Stimulated activated CD4-positive, alpha-beta T cell treated with anti-CD3 and anti-CD28 coated beads, Interleukin-1b, Interleukin-23, amount 100 ng/mL, for 24 hours (primary cell): ENCODE measurements around the gene SUFU.
A peak's percentile ranks its signal among the peaks of the same experiment; 100 is the strongest.

Source experiments
- DNase-seq, 4 experiments: peaks; one replicate each; pipeline ENCODE4 v3.0.0-alpha.2; 2020; ENCODE audit warnings: low read depth in 4 of 4, low spot score in 1 of 4

The SUFU gene

DNA sequence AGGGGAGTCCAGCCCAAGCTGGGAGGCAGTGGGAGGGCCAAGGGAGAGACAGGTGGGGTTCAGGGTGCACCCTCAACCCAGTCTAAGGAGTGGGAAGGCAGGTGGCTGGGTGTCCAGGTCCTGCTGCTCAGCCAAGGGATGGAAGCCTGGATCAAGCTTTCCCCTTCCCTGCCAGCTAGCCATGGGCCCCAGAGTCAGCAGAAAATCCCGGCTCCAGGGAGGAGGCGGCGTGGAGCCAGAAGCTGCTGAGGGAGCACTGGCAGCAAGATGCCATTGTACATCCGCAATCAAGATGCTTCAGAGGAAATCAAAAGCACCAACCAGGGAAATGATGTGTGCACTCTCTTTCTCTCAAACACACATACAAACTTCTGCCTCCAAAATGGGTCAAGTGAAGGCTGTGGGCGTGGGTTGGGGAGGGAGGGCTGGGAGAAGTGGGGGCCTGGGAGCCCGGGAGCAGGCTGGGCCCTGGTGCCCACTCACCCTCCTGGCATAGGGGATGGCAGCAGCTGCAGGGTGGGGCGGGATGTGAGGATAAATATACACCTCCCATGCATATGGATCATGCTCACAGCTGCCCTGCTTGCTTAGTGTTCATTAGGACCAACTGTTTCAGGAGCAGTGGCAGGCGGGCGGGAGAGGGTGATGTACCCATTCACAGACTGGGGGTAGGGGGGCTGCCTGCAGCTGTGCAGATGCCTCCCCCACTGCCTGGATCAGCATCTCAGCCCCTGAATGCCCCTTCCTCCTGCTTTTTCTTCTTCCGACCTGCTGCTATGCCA, 164.7 kb downstream of the SUFU start:
- no peak for DNase-seq

DNA sequence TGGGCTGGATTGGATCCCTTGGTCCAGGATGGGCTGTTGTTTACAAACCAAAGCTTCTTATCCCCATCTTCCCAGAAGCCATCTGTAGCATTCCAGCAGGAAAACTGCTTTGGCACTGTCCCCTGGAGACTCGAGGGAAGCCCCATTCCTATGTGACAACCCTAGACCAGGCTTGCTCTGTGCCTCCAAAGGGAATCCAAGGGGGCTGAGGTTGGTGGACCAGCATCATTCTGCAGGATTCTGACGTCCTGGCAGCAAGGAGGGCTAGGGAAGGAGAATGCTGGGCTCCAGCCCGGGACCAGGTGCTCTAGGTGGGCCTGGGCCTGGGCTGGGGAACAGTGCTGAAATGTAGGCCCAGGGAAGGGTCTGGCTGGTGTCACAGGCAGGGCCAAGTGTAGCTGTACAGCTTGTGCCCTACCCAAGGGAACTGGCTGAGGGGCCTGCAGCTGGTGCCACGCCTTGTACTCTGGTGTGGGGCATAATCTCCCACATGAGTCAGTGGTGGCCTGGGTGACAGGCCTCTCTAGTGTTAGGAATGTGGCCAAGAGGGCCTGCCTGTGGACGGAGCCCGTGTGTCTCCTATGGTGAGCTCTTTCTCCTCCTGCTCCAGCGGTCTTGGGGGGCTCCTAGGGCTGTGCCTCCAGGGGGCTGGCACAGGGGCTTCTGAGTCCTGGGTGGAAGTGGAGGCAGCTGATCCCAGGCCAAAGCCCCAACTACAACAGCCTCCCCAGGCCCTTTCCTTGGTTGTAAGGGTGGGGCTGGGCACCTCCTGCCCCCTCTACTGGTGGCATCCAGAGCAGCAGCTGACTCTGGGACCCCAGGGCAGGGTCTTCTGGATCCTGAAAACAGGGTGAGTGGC, 165.7 kb downstream of the SUFU start:
- DNase-seq: no peak

DNA sequence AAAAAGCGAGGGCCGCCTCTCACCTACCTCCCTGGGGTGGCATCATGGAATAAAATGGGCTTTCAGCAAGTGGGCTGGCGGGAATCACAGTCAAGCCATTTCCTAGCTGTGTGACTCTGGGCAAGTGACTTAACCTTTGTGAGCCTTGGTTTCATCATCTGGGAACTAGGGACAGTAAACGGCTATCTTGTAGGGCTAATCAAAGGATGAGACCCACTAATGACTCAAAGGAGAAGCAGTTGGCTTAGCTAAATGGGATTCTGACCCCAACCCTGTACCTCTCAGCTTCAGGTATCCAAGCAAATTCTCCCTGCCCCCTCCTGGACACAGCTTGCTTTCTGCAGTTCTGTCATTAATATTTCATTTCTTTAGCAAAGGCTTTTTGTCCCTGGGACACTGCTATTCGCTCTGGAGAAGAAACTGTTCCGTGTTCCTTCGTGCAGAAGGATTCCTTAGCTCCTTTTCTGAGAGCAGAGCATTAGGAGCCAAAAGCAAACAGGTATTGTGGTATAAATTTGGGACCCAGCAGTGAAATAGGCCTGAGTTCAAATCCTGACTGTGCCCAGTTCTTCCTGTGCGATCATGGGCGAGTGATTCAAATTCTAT, 166.4 kb downstream of the SUFU start:
- DNase-seq: no peak

DNA sequence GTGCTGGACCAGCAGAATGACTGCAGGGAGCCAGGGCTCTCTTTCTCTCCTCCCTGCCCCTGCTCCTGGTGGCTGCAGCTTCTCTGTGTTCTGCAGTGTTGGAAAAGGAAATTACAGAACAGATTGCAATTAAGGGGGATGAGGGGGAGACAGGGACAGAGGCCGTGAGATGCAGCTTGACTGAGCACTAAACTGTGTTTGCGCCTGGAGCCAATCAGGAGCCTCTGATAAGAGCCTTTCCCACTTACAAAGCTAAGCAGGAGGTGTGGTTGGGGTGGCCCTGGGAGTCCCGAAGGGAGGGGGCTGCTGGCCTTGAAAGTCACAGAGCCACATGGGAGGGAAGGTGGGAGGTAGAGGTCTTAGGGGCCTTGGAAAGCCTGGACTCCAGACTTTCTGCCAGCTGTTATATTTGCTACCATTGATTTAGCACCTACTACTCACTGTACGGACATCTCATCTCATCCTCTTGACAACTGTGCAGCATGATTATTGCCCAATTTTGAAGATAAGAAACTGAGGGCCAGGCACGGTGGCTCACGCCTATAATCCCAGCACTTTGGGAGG, 167.2 kb downstream of the SUFU start:
- DNase-seq: no peak

DNA sequence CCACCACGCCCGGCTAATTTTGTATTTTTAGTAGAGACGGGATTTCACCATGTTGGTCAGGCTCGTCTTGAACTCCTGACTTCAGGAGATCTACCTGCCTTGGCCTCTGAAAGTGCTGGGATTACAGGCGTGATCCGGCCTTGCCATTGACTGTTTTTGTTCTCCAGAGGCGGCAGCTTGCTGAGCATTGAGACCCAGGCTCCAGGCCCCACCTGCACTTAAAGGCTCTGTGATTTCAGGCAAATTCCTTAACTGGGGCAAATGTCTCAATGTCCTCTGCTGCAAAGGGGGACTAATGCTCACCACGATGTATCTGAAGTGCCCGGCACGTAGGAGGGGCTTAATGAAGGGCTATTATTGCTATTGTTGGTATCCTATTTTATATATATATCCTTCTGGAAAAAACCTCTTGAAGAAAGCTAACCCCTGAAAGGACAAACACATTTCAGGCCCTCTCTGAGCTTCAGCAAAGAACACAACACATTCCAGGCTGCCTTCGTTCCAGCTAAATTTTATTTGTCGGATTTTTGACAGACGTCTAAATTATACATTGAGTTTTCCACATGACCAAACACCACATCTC, 169.6 kb downstream of the SUFU start:
- no peak for DNase-seq

DNA sequence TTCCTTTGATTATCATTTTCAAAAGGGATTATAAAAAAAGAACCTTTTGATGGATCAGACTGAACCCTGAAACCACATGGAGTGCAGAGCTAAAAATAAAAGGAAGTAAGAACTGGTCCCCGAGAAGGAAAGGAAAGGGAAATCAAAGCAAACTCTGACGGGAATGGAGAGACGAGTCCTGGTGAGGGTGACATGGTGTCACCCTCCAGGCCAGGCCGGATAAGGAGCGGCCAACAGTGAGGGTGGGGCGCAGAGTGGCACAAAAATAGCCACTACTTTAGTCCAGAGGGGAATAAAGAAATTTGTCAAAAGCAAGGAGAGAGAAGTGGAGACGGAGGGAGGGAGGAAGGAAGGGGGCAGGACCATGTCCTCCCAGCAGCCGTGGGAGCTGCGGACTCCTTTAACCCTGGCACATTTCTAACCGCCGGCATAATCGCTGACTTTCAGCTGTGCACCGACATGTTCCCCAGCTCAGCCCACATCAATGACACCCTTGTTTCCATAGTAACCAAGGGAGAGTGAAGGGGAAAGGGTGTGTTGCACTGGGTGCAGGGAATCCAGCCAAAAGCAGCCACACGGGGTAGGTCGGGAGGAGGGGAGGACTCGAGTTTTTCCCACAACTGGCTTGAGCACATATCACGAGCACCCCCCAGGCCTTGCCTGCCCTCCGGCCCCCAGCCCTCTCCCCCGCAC, 170.2 kb downstream of the SUFU start:
- peak in 3 of 4 experiments; percentile 30 to 46 (median 42) for DNase-seq

DNA sequence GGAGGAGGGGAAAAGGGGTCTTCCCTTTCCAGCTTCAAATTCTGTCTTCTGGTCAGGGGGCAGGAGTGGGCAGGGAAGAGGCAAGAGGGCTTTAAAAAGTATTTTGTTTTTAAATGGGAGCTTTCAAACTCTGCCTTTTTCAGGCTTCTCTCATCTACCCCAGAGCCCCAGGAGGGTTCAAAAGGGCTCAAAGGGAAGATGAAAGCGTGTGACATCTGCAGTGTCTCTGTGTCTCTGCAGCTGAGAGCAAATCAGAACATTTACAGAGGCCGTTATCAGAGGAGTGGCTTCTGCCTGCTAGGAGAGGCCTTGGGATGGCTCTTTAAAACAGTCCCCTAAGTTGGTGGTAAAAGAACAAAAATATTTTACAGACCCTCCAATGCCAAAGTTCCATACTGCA, 170.8 kb downstream of the SUFU start:
- no peak for DNase-seq

DNA sequence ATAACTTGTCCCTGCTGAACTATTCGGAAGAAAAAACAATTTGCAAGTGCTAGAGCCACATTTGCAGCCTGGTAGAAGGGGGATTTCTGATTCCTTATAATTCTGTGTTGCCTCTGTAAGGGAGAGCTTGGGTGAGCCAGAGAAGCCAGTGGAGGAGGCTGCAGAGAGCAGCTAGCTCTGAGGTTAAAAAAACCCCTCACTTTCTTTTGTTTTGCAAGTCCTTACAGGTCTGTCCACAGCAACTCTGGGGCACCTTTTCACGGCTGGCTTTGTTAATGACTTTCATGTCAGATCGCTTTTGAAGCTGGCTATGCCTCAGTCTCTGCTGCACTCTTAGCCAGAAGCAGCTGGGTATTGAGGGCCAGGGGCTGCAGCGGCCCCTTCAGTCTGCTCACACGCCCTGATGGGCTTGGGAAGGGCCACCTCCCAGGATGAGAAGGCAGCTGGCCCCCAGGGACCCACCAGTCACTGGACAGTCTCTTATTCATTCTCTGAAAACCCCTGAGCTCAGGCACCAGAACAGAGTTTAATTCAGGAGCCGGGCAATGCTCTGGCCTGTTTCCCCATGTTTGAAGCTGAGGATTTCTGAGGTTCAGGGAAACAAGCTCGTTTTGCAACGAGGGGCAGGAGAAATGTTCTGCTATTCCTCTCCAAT, 171.4 kb downstream of the SUFU start:
- DNase-seq: no peak

DNA sequence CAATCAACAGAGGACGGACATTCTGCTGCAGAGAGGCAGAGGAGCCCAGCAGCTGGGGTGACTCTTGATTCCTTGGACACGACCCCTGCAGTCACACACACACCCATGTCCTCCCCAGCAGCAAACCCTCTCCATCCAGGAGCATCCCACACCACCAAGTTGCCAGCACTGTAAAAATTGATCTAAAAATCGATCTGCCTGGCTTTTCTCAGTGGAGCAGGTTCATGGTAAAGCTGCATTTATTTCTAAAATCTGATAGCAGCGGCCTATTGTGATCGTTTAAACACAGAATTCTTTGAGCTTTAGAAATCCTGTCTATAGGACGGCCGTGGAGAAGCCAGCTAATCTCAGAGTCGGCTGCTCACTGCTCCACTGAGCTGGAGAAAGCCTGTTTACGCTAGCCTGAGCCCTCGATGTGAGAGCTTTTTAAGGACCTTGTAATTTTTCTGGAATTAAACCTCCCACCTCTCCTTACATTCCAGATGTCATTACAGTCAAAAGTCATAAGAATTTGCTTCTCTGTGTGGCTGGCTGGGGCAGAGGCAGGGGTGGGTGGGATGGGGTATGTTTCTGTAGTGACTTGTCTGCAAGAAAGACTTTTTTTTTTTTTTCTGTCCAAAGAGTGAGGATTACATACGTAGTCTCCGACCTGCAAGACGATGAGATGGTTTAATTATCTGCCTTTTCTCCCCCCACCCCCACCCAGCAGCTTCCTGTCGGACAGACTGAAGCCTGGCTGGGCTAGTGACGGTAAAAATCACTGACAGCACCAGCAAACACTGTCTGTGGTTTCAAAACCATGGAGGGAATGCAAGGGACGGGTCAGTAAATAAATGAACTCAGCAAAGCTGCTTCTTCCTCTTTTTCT, 172.1 kb downstream of the SUFU start:
- no peak for DNase-seq

DNA sequence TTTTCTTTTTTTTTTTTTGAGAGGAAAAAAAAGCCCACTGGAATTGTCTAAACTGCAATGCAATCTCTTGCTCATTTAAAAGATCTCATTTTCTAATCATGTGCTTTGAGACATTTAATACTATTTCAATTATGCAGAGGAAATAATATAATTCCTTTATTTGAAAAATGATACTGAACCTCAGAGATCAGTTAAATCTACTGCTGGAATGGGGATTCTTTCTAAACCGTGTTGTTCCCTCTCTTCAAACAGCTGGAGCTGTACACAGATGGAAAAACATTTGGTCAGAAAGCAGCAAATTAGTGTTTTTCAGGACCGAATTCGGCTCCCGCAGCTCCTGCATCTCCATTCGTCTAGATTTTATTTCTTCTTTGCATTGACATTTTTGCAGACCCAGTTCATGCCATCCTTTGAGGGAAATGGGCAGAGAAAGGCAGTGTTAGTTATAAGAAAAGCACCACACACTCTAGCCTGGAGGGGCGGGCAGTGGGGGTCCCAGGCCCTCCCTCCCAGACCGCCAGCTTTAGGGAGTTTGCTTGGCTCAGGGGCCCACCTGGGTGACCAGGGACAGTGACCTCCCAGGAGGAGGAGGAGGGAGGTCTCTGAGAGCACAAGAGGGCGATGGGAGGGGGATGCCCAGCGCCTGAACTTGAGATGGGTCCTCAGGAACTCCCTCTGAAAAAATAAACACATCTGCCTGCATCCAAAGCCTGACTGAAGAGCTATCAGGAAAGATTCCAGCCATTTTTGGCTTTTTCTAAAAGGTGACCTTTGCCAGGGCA, 173.0 kb downstream of the SUFU start:
- no peak for DNase-seq

DNA sequence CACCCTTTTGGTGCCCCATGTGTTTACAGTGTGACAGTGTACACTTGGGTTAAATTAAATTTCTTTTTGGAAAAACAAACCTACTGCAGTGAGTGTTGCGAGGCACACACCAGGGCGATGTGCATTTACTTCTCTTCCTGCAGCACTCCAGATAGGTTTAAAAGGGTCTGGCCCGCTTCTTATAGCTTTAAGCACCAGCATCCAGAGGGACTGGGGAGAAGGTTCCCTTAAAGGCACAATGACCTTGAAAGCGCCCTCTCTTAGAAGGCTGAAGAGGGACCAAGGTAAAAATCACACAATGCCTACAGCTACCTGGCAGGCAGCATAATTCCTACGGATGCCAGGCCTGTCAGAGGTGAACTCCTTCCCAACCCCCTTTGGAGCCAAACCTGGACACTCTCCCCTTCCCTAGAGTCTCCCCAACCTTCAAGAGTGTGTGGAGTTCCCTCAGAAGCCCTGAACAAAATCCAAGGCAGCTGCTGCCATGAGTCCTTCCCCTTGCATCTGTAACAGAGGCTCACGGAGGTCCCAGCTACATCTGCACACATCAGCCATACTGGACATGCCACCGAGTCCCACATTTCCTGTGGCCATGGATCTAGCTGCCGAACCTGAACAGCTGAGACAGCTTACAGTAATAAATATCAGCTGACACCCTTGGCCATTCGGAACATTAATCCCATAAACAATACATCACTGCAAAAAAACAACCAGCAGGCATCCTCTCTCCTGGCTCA, 173.7 kb downstream of the SUFU start:
- no peak for DNase-seq

DNA sequence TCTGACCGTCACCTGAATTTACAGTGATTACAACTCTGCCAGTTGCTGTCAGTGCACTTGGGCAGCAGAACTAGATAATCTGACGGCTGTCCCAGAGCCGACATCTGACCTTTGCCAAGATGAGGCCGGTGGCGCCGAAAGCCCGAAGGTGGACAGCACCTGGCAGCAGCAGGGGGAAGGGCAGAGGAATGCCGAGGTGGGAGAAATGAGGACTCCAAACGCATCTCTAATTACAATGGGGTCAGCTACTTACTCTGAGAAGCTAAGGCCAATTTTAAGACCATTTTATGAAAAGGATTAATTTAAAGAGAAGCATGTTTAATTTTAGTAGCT, 174.3 kb downstream of the SUFU start:
- DNase-seq: no peak

DNA sequence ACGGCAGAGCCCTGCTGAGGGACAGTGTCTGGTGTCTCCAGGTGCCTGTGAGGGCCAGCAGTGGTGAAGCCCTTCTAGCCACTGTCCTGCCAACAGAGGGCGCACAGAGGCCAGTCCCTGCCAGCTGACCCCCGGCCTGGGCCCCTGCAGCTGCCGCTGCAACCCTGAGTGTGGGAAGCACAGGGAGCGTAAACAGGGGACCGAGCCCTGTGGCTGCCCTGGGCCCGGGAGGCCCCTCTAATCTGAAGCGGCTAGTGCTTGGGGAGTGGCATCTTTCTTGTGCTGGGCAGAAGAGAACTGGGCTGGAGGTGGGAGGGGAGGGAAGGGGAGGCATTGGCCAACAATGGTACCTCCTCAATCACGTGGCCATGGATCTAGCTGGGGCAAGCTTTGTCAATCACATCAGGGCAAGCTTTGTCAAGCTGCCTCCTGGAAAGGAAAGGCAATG, 175.1 kb downstream of the SUFU start:
- no peak for DNase-seq

DNA sequence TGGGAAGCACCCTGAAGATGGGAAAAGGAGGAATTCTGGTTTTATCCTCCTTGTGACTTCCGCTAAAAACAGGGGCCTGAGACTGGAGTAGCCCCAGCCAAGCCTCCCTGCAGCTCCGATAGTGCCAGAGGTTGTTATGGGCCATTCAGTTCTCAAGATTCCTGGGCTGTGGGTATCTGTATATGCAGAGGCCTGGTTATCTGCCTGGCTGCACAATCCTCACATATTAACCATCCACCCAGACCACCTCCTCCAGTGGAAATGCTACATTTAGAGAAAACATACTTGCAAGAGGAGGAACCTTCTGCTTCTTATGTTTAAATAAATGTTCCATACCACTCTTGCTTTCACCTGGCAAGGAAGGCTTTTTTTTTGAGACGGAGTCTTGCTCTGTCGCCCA, 175.8 kb downstream of the SUFU start:
- DNase-seq: no peak

DNA sequence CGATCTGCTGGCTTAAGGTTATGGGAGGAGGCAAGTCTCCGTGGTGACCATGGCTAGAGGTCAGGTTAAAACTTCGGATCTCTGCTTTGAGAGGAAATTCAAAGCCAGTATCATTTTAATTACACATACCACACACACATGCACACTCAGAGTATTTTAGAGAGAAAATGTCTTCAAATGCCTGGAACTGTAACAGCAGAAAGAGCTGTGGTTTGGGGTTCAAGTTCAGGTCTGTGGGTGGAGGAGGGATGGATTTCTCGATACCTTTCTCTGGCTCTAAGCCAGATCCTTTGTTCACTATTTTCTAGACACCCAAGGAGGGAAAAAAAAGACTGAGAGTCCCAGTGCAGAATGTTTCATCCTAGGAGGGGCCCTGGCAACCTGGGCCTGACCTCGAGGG, 177.9 kb downstream of the SUFU start:
- DNase-seq: no peak

DNA sequence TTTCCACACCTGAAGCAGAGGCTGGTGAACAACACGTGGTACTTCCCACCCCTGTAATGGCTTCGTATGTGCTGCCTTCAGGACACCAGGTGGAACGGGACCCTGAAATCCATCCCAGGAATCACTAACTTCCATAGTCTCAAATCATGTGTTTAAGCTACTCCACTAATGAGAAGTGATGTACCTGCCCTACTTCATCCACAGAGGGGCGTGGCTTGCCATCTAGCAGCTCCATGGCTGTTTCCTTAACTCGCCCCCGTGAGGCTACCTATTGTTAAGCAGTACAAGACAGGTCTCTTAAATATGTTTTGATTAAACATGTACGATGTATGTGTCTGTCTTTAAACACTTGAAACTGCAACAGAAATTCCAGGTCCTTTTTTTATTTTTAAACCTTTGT, 178.6 kb downstream of the SUFU start:
- no peak for DNase-seq

DNA sequence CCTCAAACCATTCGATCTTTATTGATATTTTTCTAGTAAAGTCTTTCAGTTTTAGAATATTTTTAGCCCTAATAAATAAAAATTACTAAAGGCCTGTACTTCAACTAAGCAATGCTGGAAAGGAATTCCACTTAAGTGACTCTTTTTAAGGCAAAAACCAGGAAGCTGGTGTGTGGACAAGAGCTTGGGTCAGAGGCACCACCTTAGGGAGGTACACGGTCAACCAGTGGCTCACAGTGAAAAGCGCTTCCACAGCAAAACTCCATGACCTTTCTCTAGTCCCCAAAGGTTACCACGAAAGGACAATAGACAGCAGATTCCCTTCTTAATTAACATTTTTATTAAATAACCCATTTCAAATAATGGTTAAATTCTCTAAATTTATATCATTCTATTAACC, 179.2 kb downstream of the SUFU start:
- no peak for DNase-seq
